OCI-LY3 (cell line): ENCODE measurements around the gene PELI1.
"Not testable (repeated sequence)": the region's sequence is repeated elsewhere in the genome, so short reads cannot be mapped to it uniquely, and the experiment has no call there.

ENCODE experiments used
- H2AFZ ChIP-seq: fragments of 200-600, 300-600 bp; shearing (Covaris generic); 2 replicates; pipeline ENCODE4 v1.6.0; 2014; ENCODE audit warnings: antibody characterized with exemption, low read depth, low read length
- H3K27ac ChIP-seq: fragments of 200-600, 300-600 bp; sonication (generic); 2 replicates; pipeline ENCODE4 v1.5.1; 2014; ENCODE audit warnings: mild to moderate bottlenecking, low read length, moderate library complexity, mixed read lengths
- H3K27me3 ChIP-seq: fragments of 200-600, 300-600 bp; sonication (generic); 2 replicates; pipeline ENCODE4 v1.6.1; 2014; ENCODE audit warnings: low read depth, low read length, mixed read lengths
- H3K36me3 ChIP-seq: fragments of 200-600, 300-600 bp; sonication (generic); replicated peaks from 2 replicates; pipeline ENCODE3; 2014; ENCODE audit warnings: low read depth, low read length, mixed read lengths
- H3K4me1 ChIP-seq: fragments of 300-600, 200-600 bp; sonication (generic); 2 replicates; pipeline ENCODE4 v1.6.1; 2014; ENCODE audit warnings: low read length, mixed read lengths
- H3K4me2 ChIP-seq: fragments of 200-600, 300-600 bp; sonication (generic); 2 replicates; pipeline ENCODE4 v1.6.1; 2014; ENCODE audit warnings: low read length, mixed read lengths
- H3K4me3 ChIP-seq: fragments of 300-600, 200-600 bp; sonication (generic); 2 replicates; pipeline ENCODE4 v1.5.1; 2014; ENCODE audit warnings: antibody characterized with exemption, mild to moderate bottlenecking, low read length, moderate library complexity
- H3K79me2 ChIP-seq: fragments of 300-600, 200-600 bp; shearing (Covaris generic); 2 replicates; pipeline ENCODE4 v1.6.1; 2014; ENCODE audit warnings: mild to moderate bottlenecking, low read length, mixed read lengths
- H3K9ac ChIP-seq: fragments of 300-600, 200-600 bp; shearing (Covaris generic); 2 replicates; pipeline ENCODE4 v1.6.0; 2014; ENCODE audit warnings: mild to moderate bottlenecking, low read length, moderate library complexity
- H3K9me3 ChIP-seq: fragments of 200-600, 300-600 bp; shearing (Covaris generic); 2 replicates; pipeline ENCODE4 v1.6.1; 2014; ENCODE audit warnings: low read length, mixed read lengths; ENCODE audit not compliant: insufficient read depth
- H4K20me1 ChIP-seq: fragments of 200-600, 300-600 bp; sonication (generic); 2 replicates; pipeline ENCODE4 v1.6.1; 2016; ENCODE audit warnings: low read length, mixed read lengths; ENCODE audit not compliant: insufficient read depth
- EZH2phosphoT487 ChIP-seq: fragments of 200-600 bp; shearing (Covaris generic); IDR thresholded peaks from 2 replicates; pipeline ENCODE4 v1.6.1; 2018; ENCODE audit warnings: antibody characterized with exemption, mixed run types, low read depth
- TF ChIP-seq, protein P1 (sequence below): fragments of 200-600, 300-600 bp; sonication (generic); IDR thresholded peaks from 2 replicates; pipeline ENCODE4 v1.5.1; 2014; ENCODE audit warnings: antibody characterized with exemption, low read length, low read depth

The PELI1 gene

DNA sequence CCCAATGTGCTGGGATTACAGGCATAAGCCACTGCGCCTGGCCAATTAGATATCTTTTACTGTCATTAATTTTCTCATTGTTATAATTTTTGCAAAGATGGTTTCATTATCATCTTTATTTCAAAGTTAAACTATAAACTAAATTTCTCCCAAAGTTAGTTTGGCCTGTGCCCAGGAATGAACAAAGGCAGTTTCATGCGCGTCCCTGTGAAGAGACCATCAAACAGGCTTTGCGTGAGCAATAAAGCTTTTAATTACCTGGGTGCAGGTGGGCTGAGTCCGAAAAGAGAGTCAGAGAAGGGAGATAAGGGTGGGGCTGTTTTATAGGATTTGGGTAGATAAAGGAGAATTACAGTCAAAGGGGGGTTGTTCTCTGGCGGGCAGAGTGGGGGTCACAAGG, 69.6 kb downstream of the PELI1 start:
- not testable (repeated sequence) for H3K27ac ChIP-seq, H3K79me2 ChIP-seq, H3K9me3 ChIP-seq, H3K4me1 ChIP-seq, H3K9ac ChIP-seq, H3K4me2 ChIP-seq, H3K36me3 ChIP-seq, H3K4me3 ChIP-seq, H2AFZ ChIP-seq, H4K20me1 ChIP-seq, H3K27me3 ChIP-seq

DNA sequence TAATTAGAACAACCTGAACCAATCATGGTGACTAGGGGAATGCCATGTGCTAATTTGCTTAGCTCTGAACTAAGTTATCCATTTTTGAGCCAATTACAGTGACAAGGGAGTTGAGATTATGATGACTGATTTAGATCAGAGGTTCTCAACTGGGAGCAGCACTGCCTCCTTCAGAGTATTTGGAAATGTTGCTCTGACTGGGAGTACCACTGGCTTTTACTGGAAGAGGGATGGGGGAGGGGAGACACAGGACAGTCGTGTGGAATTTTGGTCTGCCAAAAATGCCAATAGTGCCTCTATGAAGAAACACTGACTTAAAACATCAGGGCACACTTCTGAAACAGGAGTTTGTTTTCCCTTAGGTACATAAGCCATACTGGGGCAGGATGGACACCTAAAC, 76.9 kb downstream of the PELI1 start:
- no peak overlapping the region for H2AFZ ChIP-seq
- no peaks in the 10 kb centered on the region for H3K9me3 ChIP-seq
- no peaks in the 10 kb centered on the region for H4K20me1 ChIP-seq
- TF ChIP-seq, protein P1, sequence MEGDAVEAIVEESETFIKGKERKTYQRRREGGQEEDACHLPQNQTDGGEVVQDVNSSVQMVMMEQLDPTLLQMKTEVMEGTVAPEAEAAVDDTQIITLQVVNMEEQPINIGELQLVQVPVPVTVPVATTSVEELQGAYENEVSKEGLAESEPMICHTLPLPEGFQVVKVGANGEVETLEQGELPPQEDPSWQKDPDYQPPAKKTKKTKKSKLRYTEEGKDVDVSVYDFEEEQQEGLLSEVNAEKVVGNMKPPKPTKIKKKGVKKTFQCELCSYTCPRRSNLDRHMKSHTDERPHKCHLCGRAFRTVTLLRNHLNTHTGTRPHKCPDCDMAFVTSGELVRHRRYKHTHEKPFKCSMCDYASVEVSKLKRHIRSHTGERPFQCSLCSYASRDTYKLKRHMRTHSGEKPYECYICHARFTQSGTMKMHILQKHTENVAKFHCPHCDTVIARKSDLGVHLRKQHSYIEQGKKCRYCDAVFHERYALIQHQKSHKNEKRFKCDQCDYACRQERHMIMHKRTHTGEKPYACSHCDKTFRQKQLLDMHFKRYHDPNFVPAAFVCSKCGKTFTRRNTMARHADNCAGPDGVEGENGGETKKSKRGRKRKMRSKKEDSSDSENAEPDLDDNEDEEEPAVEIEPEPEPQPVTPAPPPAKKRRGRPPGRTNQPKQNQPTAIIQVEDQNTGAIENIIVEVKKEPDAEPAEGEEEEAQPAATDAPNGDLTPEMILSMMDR = no peak
- TF ChIP-seq EZH2phosphoT487 = no peak
- no peak overlapping the region for H3K27ac ChIP-seq
- no peak overlapping the region for H3K4me2 ChIP-seq
- H3K36me3 ChIP-seq = no peaks in the 10 kb centered on the region
- H3K4me3 ChIP-seq = no peak overlapping the region
- H3K27me3 ChIP-seq = no peaks in the 10 kb centered on the region
- no peak overlapping the region for H3K9ac ChIP-seq
- no peaks in the 10 kb centered on the region for H3K79me2 ChIP-seq
- H3K4me1 ChIP-seq = peaks cover 16% of the 10 kb centered on the region

DNA sequence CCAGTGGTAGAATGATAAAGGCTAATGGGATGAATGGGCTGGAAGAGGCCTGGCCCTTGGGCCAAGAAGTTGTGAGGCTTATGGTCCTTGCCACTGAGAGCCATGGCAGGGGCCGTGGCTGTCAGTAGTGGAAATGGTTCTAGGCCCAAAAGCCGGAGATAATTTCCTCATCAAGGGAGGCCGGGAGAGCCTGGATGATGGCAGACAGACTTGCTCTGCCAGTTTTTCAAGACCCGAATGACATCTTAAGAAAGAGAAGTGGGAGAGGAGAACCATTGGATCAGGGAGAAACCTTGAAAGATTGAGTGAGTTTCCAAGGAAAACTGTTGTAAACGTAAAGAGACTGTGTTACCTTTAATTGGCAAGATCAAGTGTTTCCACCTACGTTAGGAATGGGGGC, 78.7 kb downstream of the PELI1 start:
- Histone ChIP-seq H3K27me3 (no peaks in the 10 kb centered on the region), H3K4me1 (peaks cover 18% of the 10 kb centered on the region), H3K36me3 (no peaks in the 10 kb centered on the region), H3K4me2 (no peak overlapping the region), H3K9ac (no peak overlapping the region), H3K4me3 (no peak overlapping the region), H3K9me3 (no peaks in the 10 kb centered on the region), H2AFZ (no peak overlapping the region), H3K79me2 (no peaks in the 10 kb centered on the region), H3K27ac (no peak overlapping the region), H4K20me1 (no peaks in the 10 kb centered on the region)
- TF ChIP-seq, protein P1 = no peak
- TF ChIP-seq EZH2phosphoT487 = no peak

DNA sequence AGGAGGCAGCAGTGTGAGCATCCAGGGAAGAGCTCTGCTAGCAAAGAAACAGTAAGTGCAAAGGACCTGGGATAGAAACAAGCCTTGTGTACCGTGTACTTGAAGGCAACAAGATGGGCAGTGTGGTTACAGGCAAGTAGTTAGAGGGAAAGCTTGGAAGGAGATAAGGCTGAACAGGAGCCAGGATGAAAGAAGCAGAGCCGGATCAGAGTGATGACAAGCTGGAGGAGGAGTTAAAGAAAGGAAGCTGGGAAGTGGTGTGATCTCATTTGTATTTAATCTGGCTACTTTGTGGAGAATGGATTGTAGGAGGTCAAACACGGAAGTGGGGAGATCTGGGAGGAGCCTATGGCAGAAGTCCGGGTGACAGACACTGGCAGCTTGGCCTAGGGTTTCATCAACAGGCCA, 80.3 kb downstream of the PELI1 start:
- H4K20me1 ChIP-seq = no peaks in the 10 kb centered on the region
- H3K4me3 ChIP-seq = no peak overlapping the region
- no peaks in the 10 kb centered on the region for H3K9me3 ChIP-seq
- H3K4me2 ChIP-seq = no peak overlapping the region
- no peak overlapping the region for H3K9ac ChIP-seq
- no peak overlapping the region for H2AFZ ChIP-seq
- H3K4me1 ChIP-seq = peaks cover 18% of the 10 kb centered on the region
- no peak overlapping the region for H3K27ac ChIP-seq
- H3K36me3 ChIP-seq = no peaks in the 10 kb centered on the region
- H3K27me3 ChIP-seq = no peaks in the 10 kb centered on the region
- no peaks in the 10 kb centered on the region for H3K79me2 ChIP-seq
- no peak for TF ChIP-seq EZH2phosphoT487
- TF ChIP-seq, protein P1 = no peak

DNA sequence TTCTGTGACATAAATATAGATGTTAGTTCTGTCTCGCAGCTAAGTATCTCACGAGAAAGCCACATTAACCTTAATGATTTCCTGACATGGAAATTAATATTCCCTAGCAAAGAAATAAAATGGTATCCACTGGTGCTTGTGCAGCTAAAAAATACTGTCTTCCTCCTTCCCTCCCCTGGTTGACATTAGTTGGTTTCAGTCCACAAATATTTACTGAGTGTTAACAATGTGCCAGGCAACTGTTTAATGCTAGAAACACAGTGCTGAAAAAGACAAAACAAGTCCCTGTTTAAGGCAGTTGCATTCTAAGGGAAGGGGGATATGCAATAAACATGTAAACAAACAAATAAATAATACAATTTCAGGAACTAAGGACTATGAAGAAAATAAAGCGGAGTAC, 80.8 kb downstream of the PELI1 start:
- Histone ChIP-seq H3K27ac (no peak overlapping the region), H3K4me3 (no peak overlapping the region), H3K4me1 (peaks cover 18% of the 10 kb centered on the region), H3K4me2 (no peak overlapping the region), H3K9ac (no peak overlapping the region), H3K79me2 (no peaks in the 10 kb centered on the region), H3K27me3 (no peaks in the 10 kb centered on the region), H2AFZ (peak overlapping the region; percentile 37; the same call in 1 of the 2 replicates), H3K9me3 (no peaks in the 10 kb centered on the region), H3K36me3 (no peaks in the 10 kb centered on the region), H4K20me1 (no peaks in the 10 kb centered on the region)
- TF ChIP-seq, protein P1 = no peak
- no peak for TF ChIP-seq EZH2phosphoT487
